CD4-positive, CD25-positive, alpha-beta regulatory T cell (primary cell): ENCODE measurements around the gene STRADB. TPM values are rescaled to one million over a fixed set of nuclear protein-coding genes. Genes with fewer than 3 reads are reported as not detected.

Source experiments
- ATAC-seq, 2 donors: fragments of 150-1000 bp; cut with Tn5 transposase; one replicate each; pipeline ENCODE4 v1.10.0; 2021; ENCODE audit warnings: low read depth in 2 of 2, moderate number of reproducible peaks in 2 of 2, moderate library complexity in 1 of 2
- DNase-seq, 3 donors: peaks; one replicate each; pipeline versions ENCODE4 v3.0.0 to v3.0.0-alpha.2; 2012 to 2022; ENCODE audit warnings: mixed read lengths in 1 of 3
- H3K27ac ChIP-seq: one replicate; pipeline ENCODE4 v1.7.0; 2013; ENCODE audit warnings: mild to moderate bottlenecking, low read length; ENCODE audit not compliant: insufficient read depth, poor library complexity, severe bottlenecking
- H3K27me3 ChIP-seq: one replicate; pipeline ENCODE4 v1.7.0; 2013; ENCODE audit warnings: low read length; ENCODE audit not compliant: control insufficient read depth, insufficient read depth
- H3K36me3 ChIP-seq: one replicate; pipeline ENCODE4 v1.7.0; 2013; ENCODE audit warnings: mild to moderate bottlenecking, low read length, moderate library complexity; ENCODE audit not compliant: control insufficient read depth, insufficient read depth
- H3K4me1 ChIP-seq: 2 replicates; pipeline ENCODE4 v1.7.0; 2013; ENCODE audit warnings: mild to moderate bottlenecking, low read length; ENCODE audit not compliant: insufficient read depth, control insufficient read depth, poor library complexity, severe bottlenecking
- H3K4me3 ChIP-seq: one replicate; pipeline ENCODE4 v1.7.0; 2013; ENCODE audit warnings: low read depth, mild to moderate bottlenecking, low read length, moderate library complexity
- H3K9me3 ChIP-seq, 2 experiments: 1 replicate in 1 of 2; 2 replicates in 1 of 2; pipeline ENCODE4 v1.7.0; 2013; ENCODE audit warnings: low read length in 2 of 2, mild to moderate bottlenecking in 1 of 2, moderate library complexity in 1 of 2; ENCODE audit not compliant: control insufficient read depth in 2 of 2
- H3K27ac Mint-ChIP-seq, 3 donors: one replicate each; pipeline ENCODE4 v1.8.0; 2020 to 2022; ENCODE audit warnings: mild to moderate bottlenecking in 3 of 3, mixed read lengths in 3 of 3, moderate library complexity in 2 of 3
- H3K27me3 Mint-ChIP-seq: one replicate; pipeline ENCODE4 v1.8.0; 2022; ENCODE audit warnings: mild to moderate bottlenecking, mixed read lengths
- H3K36me3 Mint-ChIP-seq: one replicate; pipeline ENCODE4 v1.8.0; 2020; ENCODE audit warnings: mixed read lengths
- H3K4me1 Mint-ChIP-seq, 4 donors: one replicate each; pipeline ENCODE4 v1.8.0; 2020 to 2022; ENCODE audit warnings: mixed read lengths in 4 of 4, mild to moderate bottlenecking in 1 of 4
- H3K4me3 Mint-ChIP-seq, 4 donors: one replicate each; pipeline ENCODE4 v1.8.0; 2020 to 2022; ENCODE audit warnings: mild to moderate bottlenecking in 4 of 4, mixed read lengths in 4 of 4, moderate library complexity in 3 of 4
- H3K9me3 Mint-ChIP-seq, 7 donors: one replicate each; pipeline ENCODE4 v1.8.0; 2020 to 2022; ENCODE audit warnings: mixed read lengths in 7 of 7, mild to moderate bottlenecking in 3 of 7, moderate library complexity in 2 of 7
- polyA plus RNA-seq, 4 donors: library from polyadenylated mRNA; unstranded; fragments of 300-500 nt; fragmentation: Illumina TruSeq; gene quantifications; one replicate each; pipeline ENCODE4 v1.2.3, GENCODE V29; 2021
- total RNA-seq: library from RNA; stranded (reverse); gene quantifications from one replicate; pipeline ENCODE4 v1.2.3, GENCODE V29; 2022

The STRADB gene
- total and polyA plus RNA-seq, 5 donors from 2014 or later, result 11.0 to 44.2 (median 34.4) TPM

- Histone ChIP-seq H3K36me3 (no peaks in the 10 kb centered on the region), H3K9me3 (no peaks in the 10 kb centered on the region), H3K27ac (no peak overlapping the region), H3K4me3 (no peak overlapping the region), H3K27me3 (peaks cover 10% of the 10 kb centered on the region), H3K4me1 (no peaks in the 10 kb centered on the region)
- Mint-ChIP-seq H3K4me1 (no peaks in the 10 kb centered on the region), H3K27ac (no peak overlapping the region), H3K4me3 (no peak overlapping the region), H3K36me3 (no peaks in the 10 kb centered on the region), H3K27me3 (peaks cover 37% of the 10 kb centered on the region), H3K9me3 (peaks cover 0 to 3% (median 0%) of the 10 kb centered on the region in 7 donors)
- DNase-seq, result no peak
- ATAC-seq, result no peak
Observed at GRCh38 chr2:201490291-201490690, 38.8 kb downstream of the STRADB start.

- Histone ChIP-seq H3K36me3 (no peaks in the 10 kb centered on the region), H3K27me3 (peaks cover 7% of the 10 kb centered on the region), H3K4me1 (no peaks in the 10 kb centered on the region), H3K9me3 (no peaks in the 10 kb centered on the region), H3K4me3 (no peak overlapping the region), H3K27ac (no peak overlapping the region)
- no peak for DNase-seq
- Mint-ChIP-seq H3K4me3 (no peak overlapping the region), H3K27me3 (peaks cover 30% of the 10 kb centered on the region), H3K36me3 (no peaks in the 10 kb centered on the region), H3K9me3 (peaks cover under 1 to 7% (median 3%) of the 10 kb centered on the region in 7 donors), H3K4me1 (no peaks in the 10 kb centered on the region), H3K27ac (no peak overlapping the region)
- no peak for ATAC-seq
Observed at GRCh38 chr2:201496785-201497184, 45.2 kb downstream of the STRADB start.

DNA sequence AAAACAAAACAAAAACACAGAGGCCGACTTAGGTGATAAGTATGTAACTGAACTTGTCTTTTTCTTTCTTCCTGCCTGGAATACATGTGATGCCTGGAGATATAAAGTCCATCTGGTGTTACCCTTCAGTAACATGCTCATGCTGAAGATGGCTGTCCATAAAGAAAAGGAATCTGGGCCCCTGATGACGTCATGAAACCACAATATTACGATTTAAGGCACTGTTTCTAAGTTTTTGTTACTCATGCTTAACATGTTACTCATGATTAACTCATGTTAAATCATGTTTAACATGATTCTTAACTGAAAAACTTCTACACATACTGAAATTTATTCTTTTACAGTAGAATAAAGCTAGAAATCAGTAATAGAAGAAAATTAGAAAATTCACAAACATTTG lies 49.0 kb downstream of the STRADB start:
- DNase-seq, result no peak
- Mint-ChIP-seq H3K27ac (no peak overlapping the region), H3K4me3 (no peak overlapping the region), H3K4me1 (no peaks in the 10 kb centered on the region), H3K36me3 (peaks cover 8% of the 10 kb centered on the region), H3K9me3 (peaks cover 4 to 25% (median 10%) of the 10 kb centered on the region in 7 donors), H3K27me3 (peaks cover 27% of the 10 kb centered on the region)
- peaks cover 0 to 14% of the 10 kb centered on the region in 2 experiments for H3K9me3 ChIP-seq
- no peak overlapping the region for H3K27ac ChIP-seq
- H3K27me3 ChIP-seq, result no peaks in the 10 kb centered on the region
- H3K36me3 ChIP-seq, result no peaks in the 10 kb centered on the region
- no peak overlapping the region for H3K4me3 ChIP-seq
- no peaks in the 10 kb centered on the region for H3K4me1 ChIP-seq
- no peak for ATAC-seq

DNA sequence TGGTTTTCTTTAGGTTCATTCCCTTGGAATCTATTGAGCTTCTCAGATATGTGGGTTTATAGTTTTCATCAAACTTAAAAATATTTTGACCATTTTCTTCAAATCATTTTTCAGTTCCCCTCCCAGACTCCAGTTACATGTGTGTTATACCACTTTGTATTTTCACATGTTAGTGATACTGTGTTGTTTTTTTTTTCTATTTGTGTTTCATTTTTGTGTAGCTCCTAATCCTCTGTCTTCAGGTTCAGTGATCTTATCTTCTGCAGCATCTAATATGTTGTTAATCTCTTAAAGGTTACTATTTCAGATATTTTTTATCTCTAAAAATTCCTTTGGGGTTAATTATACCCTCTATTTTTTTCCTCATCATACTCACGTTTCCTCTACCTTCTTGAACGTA lies 51.2 kb downstream of the STRADB start:
- Histone ChIP-seq H3K27ac (no peak overlapping the region), H3K4me1 (no peaks in the 10 kb centered on the region), H3K27me3 (no peaks in the 10 kb centered on the region), H3K9me3 (peaks cover 0 to 14% of the 10 kb centered on the region in 2 experiments), H3K4me3 (no peak overlapping the region), H3K36me3 (no peaks in the 10 kb centered on the region)
- ATAC-seq (no peak), DNase-seq (no peak)
- Mint-ChIP-seq H3K27me3 (peaks cover 21% of the 10 kb centered on the region), H3K27ac (no peak overlapping the region), H3K36me3 (peaks cover 8% of the 10 kb centered on the region), H3K4me1 (no peaks in the 10 kb centered on the region), H3K4me3 (no peak overlapping the region), H3K9me3 (peaks cover 4 to 25% (median 10%) of the 10 kb centered on the region in 7 donors)

DNA sequence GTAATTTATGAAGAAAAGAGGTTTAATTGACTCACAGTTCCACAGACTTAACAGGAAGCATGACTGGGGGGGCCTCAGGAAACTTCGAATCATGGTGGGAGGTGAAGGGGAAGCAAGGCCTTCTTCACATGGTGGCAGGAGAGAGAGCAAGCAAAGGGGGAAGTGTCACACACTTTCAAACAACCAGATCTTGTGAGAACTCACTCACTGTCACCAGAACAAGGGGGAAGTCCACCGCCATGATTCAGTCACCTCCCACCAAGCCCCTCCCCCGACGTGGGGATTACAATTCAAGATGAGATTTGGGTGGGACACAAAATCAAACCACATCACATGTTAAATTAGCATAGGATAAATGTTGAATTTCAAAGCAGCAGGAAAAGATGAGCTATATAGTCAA lies 56.2 kb downstream of the STRADB start:
- H3K27ac ChIP-seq, result no peak overlapping the region
- Mint-ChIP-seq H3K4me3 (no peak overlapping the region), H3K27ac (no peak overlapping the region), H3K4me1 (peaks cover 0 to 2% (median 0%) of the 10 kb centered on the region in 4 donors), H3K9me3 (peaks cover 0 to 14% (median 6%) of the 10 kb centered on the region in 7 donors), H3K27me3 (peaks cover 15% of the 10 kb centered on the region), H3K36me3 (peaks cover 8% of the 10 kb centered on the region)
- no peaks in the 10 kb centered on the region for H3K4me1 ChIP-seq
- no peak for ATAC-seq
- no peak overlapping the region for H3K4me3 ChIP-seq
- H3K9me3 ChIP-seq, result peaks cover 0 to 11% of the 10 kb centered on the region in 2 experiments
- no peaks in the 10 kb centered on the region for H3K27me3 ChIP-seq
- H3K36me3 ChIP-seq, result no peaks in the 10 kb centered on the region
- no peak for DNase-seq

GRCh38 chr2:201513271-201513670 lies 61.7 kb downstream of the STRADB start:
- no peak overlapping the region for H3K27ac Mint-ChIP-seq
- H3K4me3 ChIP-seq, result no peak overlapping the region
- H3K27ac ChIP-seq, result no peak overlapping the region
- H3K4me1 ChIP-seq, result no peaks in the 10 kb centered on the region
- peaks cover 0 to under 1% of the 10 kb centered on the region in 2 experiments for H3K9me3 ChIP-seq
- peaks cover 0 to 2% (median 0%) of the 10 kb centered on the region in 7 donors for H3K9me3 Mint-ChIP-seq
- DNase-seq (no peak), ATAC-seq (no peak)
- H3K36me3 ChIP-seq, result no peaks in the 10 kb centered on the region
- H3K27me3 ChIP-seq, result no peaks in the 10 kb centered on the region
- H3K36me3 Mint-ChIP-seq, result no peaks in the 10 kb centered on the region
- peaks cover 9% of the 10 kb centered on the region for H3K27me3 Mint-ChIP-seq
- no peak overlapping the region for H3K4me3 Mint-ChIP-seq
- no peaks in the 10 kb centered on the region for H3K4me1 Mint-ChIP-seq

- Mint-ChIP-seq H3K4me1 (no peaks in the 10 kb centered on the region), H3K27me3 (peaks cover 9% of the 10 kb centered on the region), H3K4me3 (no peak overlapping the region), H3K36me3 (peaks cover 7% of the 10 kb centered on the region), H3K27ac (no peak overlapping the region), H3K9me3 (peaks cover 0 to 16% (median 2%) of the 10 kb centered on the region in 7 donors)
- Histone ChIP-seq H3K27ac (no peak overlapping the region), H3K4me1 (no peaks in the 10 kb centered on the region), H3K27me3 (no peaks in the 10 kb centered on the region), H3K36me3 (no peaks in the 10 kb centered on the region), H3K4me3 (no peak overlapping the region), H3K9me3 (peaks cover 11 to 14% of the 10 kb centered on the region in 2 experiments)
- no peak for DNase-seq
- ATAC-seq, result no peak
Observed at GRCh38 chr2:201515573-201516246, 64.2 kb downstream of the STRADB start.

- Histone ChIP-seq H3K27me3 (no peaks in the 10 kb centered on the region), H3K9me3 (peaks cover 11 to 14% of the 10 kb centered on the region in 2 experiments), H3K36me3 (no peaks in the 10 kb centered on the region), H3K4me3 (no peak overlapping the region), H3K4me1 (no peaks in the 10 kb centered on the region), H3K27ac (no peak overlapping the region)
- Mint-ChIP-seq H3K36me3 (peaks cover 13% of the 10 kb centered on the region), H3K4me3 (no peak overlapping the region), H3K27ac (no peak overlapping the region), H3K27me3 (peaks cover 2% of the 10 kb centered on the region), H3K4me1 (no peaks in the 10 kb centered on the region), H3K9me3 (peaks cover 0 to 23% (median 4%) of the 10 kb centered on the region in 7 donors)
- ATAC-seq, result no peak
- no peak for DNase-seq
Observed at GRCh38 chr2:201517094-201517493, 65.6 kb downstream of the STRADB start.
